ENCODE data around the gene BPIFB2.

The BPIFB2 gene

DNA sequence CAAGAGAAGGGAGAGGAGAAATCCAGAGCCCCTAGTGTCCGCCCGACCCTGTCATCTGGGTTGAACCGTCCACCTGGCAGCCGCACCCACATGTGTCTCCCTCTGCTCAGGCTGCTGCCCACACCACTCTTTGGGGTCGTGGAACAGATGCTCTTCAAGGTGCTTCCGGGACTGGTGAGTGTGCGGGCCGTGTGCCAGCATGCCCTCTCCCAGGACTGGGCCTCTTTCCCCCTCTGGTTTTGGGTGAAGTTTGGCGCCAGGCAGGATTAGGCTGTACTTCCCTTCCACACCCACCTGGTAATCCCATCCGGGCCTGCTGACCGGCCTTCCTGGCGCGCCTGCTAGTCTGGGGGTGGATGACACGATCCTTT is 54.1 kb downstream of the BPIFB2 start:
- H3K9me3 ChIP-seq (ENCODE audit: control insufficient read depth in 1 of 2, low read length in 2 of 2): no peaks in the 10 kb centered on the region
- no peak overlapping the region for H3K27ac ChIP-seq (ENCODE audit: low read length)
- H3K27me3 ChIP-seq (ENCODE audit: low read depth, low read length): no peaks in the 10 kb centered on the region
- no peak overlapping the region for H3K4me3 ChIP-seq (ENCODE audit: low read depth in 1 of 2, low read length in 2 of 2)
- H3K36me3 ChIP-seq (ENCODE audit: control insufficient read depth in 1 of 2, insufficient read depth in 2 of 2, low read length in 2 of 2): no peaks in the 10 kb centered on the region
- H3K4me1 ChIP-seq (ENCODE audit: control insufficient read depth in 1 of 2, insufficient read depth in 2 of 2, low read length in 2 of 2): no peaks in the 10 kb centered on the region

- Histone ChIP-seq H3K4me1 (ENCODE audit: control insufficient read depth in 1 of 2, insufficient read depth in 2 of 2, low read length in 2 of 2) (no peaks in the 10 kb centered on the region), H3K36me3 (ENCODE audit: control insufficient read depth in 1 of 2, insufficient read depth in 2 of 2, low read length in 2 of 2) (no peaks in the 10 kb centered on the region), H3K27me3 (ENCODE audit: low read depth, low read length) (no peaks in the 10 kb centered on the region), H3K4me3 (ENCODE audit: low read depth in 1 of 2, low read length in 2 of 2) (no peak overlapping the region), H3K27ac (ENCODE audit: low read length) (no peak overlapping the region), H3K9me3 (ENCODE audit: control insufficient read depth in 1 of 2, low read length in 2 of 2) (no peaks in the 10 kb centered on the region)
Measured at GRCh38 chr20:33062105-33062824, 54.8 kb downstream of the BPIFB2 start.

- no peaks in the 10 kb centered on the region for H3K9me3 ChIP-seq (ENCODE audit: control insufficient read depth in 1 of 2, low read length in 2 of 2)
- no peaks in the 10 kb centered on the region for H3K27me3 ChIP-seq (ENCODE audit: low read depth, low read length)
- no peak overlapping the region for H3K27ac ChIP-seq (ENCODE audit: low read length)
- H3K4me3 ChIP-seq (ENCODE audit: low read depth in 1 of 2, low read length in 2 of 2): no peak overlapping the region
- no peaks in the 10 kb centered on the region for H3K4me1 ChIP-seq (ENCODE audit: control insufficient read depth in 1 of 2, insufficient read depth in 2 of 2, low read length in 2 of 2)
- no peaks in the 10 kb centered on the region for H3K36me3 ChIP-seq (ENCODE audit: control insufficient read depth in 1 of 2, insufficient read depth in 2 of 2, low read length in 2 of 2)
Measured at GRCh38 chr20:33062825-33063149, 55.3 kb downstream of the BPIFB2 start.

DNA sequence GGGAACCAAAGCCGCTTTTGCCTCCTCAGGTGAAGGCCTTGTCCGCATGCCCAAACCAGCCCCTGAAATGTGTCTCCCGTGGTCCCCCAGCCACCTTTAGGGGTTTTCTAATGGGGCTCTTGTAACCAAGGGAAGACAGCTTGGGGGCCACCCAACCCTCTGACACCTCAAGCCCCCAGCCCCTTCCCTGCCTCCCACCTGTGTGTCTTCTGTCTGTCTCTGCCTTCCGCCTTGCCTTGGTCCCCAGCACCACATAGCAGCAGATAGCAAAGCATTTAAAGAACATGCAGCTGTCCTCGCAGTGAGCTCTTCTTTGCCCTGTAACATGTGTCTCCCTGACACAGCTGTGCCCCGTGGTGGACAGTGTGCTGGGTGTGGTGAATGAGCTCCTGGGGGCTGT is 55.8 kb downstream of the BPIFB2 start:
- H3K4me3 ChIP-seq (ENCODE audit: low read depth in 1 of 2, low read length in 2 of 2): no peak overlapping the region

GRCh38 chr20:33064572-33065287 is 57.2 kb downstream of the BPIFB2 start:
- no peak overlapping the region for H3K4me3 ChIP-seq (ENCODE audit: low read depth in 1 of 2, low read length in 2 of 2)
- H3K4me1 ChIP-seq (ENCODE audit: control insufficient read depth in 1 of 2, insufficient read depth in 2 of 2, low read length in 2 of 2): no peaks in the 10 kb centered on the region
- H3K9me3 ChIP-seq (ENCODE audit: control insufficient read depth in 1 of 2, low read length in 2 of 2): no peaks in the 10 kb centered on the region
- no peak overlapping the region for H3K27ac ChIP-seq (ENCODE audit: low read length)
- no peaks in the 10 kb centered on the region for H3K36me3 ChIP-seq (ENCODE audit: control insufficient read depth in 1 of 2, insufficient read depth in 2 of 2, low read length in 2 of 2)
- no peaks in the 10 kb centered on the region for H3K27me3 ChIP-seq (ENCODE audit: low read depth, low read length)

More for the DNA sequence above, 55.8 kb downstream of the BPIFB2 start:
- no peaks in the 10 kb centered on the region for H3K36me3 ChIP-seq (ENCODE audit: control insufficient read depth in 1 of 2, insufficient read depth in 2 of 2, low read length in 2 of 2)
- H3K4me1 ChIP-seq (ENCODE audit: control insufficient read depth in 1 of 2, insufficient read depth in 2 of 2, low read length in 2 of 2): no peaks in the 10 kb centered on the region
- H3K27me3 ChIP-seq (ENCODE audit: low read depth, low read length): no peaks in the 10 kb centered on the region
- no peak overlapping the region for H3K27ac ChIP-seq (ENCODE audit: low read length)
- H3K9me3 ChIP-seq (ENCODE audit: control insufficient read depth in 1 of 2, low read length in 2 of 2): no peaks in the 10 kb centered on the region

GRCh38 chr20:33065785-33066184 is 58.3 kb downstream of the BPIFB2 start:
- no peaks in the 10 kb centered on the region for H3K27me3 ChIP-seq (ENCODE audit: low read depth, low read length)
- no peak overlapping the region for H3K4me3 ChIP-seq (ENCODE audit: low read depth in 1 of 2, low read length in 2 of 2)
- no peaks in the 10 kb centered on the region for H3K9me3 ChIP-seq (ENCODE audit: control insufficient read depth in 1 of 2, low read length in 2 of 2)
- no peaks in the 10 kb centered on the region for H3K36me3 ChIP-seq (ENCODE audit: control insufficient read depth in 1 of 2, insufficient read depth in 2 of 2, low read length in 2 of 2)
- no peaks in the 10 kb centered on the region for H3K4me1 ChIP-seq (ENCODE audit: control insufficient read depth in 1 of 2, insufficient read depth in 2 of 2, low read length in 2 of 2)
- no peak overlapping the region for H3K27ac ChIP-seq (ENCODE audit: low read length)

- Histone ChIP-seq H3K27ac (ENCODE audit: low read length) (no peak overlapping the region), H3K4me1 (ENCODE audit: control insufficient read depth in 1 of 2, insufficient read depth in 2 of 2, low read length in 2 of 2) (no peaks in the 10 kb centered on the region), H3K36me3 (ENCODE audit: control insufficient read depth in 1 of 2, insufficient read depth in 2 of 2, low read length in 2 of 2) (no peaks in the 10 kb centered on the region), H3K4me3 (ENCODE audit: low read depth in 1 of 2, low read length in 2 of 2) (no peak overlapping the region), H3K27me3 (ENCODE audit: low read depth, low read length) (no peaks in the 10 kb centered on the region), H3K9me3 (ENCODE audit: control insufficient read depth in 1 of 2, low read length in 2 of 2) (no peaks in the 10 kb centered on the region)
Measured at GRCh38 chr20:33067806-33068205, 60.3 kb downstream of the BPIFB2 start.

DNA sequence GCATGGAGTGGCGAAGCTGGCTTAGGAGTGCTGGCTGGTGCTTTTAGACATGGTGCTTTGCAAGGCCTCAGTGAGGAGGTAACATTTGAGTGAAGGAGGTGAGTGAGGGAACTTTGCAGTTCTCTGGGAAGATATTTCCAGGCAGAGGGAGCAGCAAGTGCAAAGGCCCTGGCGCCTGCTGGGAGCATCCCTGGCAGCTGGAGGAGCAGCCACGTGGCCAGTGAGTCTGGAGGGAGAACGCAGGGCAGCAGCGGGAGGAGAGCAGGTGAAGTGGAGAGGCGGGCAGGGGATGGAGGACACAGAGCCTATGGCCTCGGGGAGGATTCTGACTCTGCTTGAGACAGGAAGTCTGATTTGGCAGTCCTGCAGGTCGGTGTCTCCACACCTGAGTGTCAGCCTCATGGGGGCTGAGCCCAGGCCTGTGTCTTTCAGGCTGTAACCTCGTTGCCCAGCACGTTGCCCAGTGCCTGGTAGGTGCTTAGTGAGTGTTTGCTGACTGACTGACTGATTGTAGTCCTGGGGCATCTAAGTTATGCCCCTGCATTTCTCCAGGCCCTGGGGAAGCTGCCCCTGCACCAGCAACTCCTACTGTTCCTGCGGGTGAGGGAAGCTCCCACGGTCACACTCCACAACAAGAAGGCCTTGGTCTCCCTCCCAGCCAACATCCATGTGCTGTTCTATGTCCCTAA is 60.9 kb downstream of the BPIFB2 start:
- H3K4me3 ChIP-seq (ENCODE audit: low read depth in 1 of 2, low read length in 2 of 2): no peak overlapping the region
- H3K36me3 ChIP-seq (ENCODE audit: control insufficient read depth in 1 of 2, insufficient read depth in 2 of 2, low read length in 2 of 2): no peaks in the 10 kb centered on the region
- H3K27ac ChIP-seq (ENCODE audit: low read length): no peak overlapping the region
- H3K4me1 ChIP-seq (ENCODE audit: control insufficient read depth in 1 of 2, insufficient read depth in 2 of 2, low read length in 2 of 2): no peaks in the 10 kb centered on the region
- no peaks in the 10 kb centered on the region for H3K27me3 ChIP-seq (ENCODE audit: low read depth, low read length)
- H3K9me3 ChIP-seq (ENCODE audit: control insufficient read depth in 1 of 2, low read length in 2 of 2): no peaks in the 10 kb centered on the region

- H3K36me3 ChIP-seq (ENCODE audit: control insufficient read depth in 1 of 2, insufficient read depth in 2 of 2, low read length in 2 of 2): no peaks in the 10 kb centered on the region
- H3K4me1 ChIP-seq (ENCODE audit: control insufficient read depth in 1 of 2, insufficient read depth in 2 of 2, low read length in 2 of 2): no peaks in the 10 kb centered on the region
- H3K9me3 ChIP-seq (ENCODE audit: control insufficient read depth in 1 of 2, low read length in 2 of 2): no peaks in the 10 kb centered on the region
- no peaks in the 10 kb centered on the region for H3K27me3 ChIP-seq (ENCODE audit: low read depth, low read length)
- no peak overlapping the region for H3K4me3 ChIP-seq (ENCODE audit: low read depth in 1 of 2, low read length in 2 of 2)
- no peak overlapping the region for H3K27ac ChIP-seq (ENCODE audit: low read length)
Measured at GRCh38 chr20:33069673-33070072, 62.2 kb downstream of the BPIFB2 start.

GRCh38 chr20:33070111-33071053 is 62.9 kb downstream of the BPIFB2 start:
- H3K4me1 ChIP-seq (ENCODE audit: control insufficient read depth in 1 of 2, insufficient read depth in 2 of 2, low read length in 2 of 2): no peaks in the 10 kb centered on the region
- no peaks in the 10 kb centered on the region for H3K9me3 ChIP-seq (ENCODE audit: control insufficient read depth in 1 of 2, low read length in 2 of 2)
- H3K4me3 ChIP-seq (ENCODE audit: low read depth in 1 of 2, low read length in 2 of 2): no peak overlapping the region
- no peaks in the 10 kb centered on the region for H3K27me3 ChIP-seq (ENCODE audit: low read depth, low read length)
- H3K36me3 ChIP-seq (ENCODE audit: control insufficient read depth in 1 of 2, insufficient read depth in 2 of 2, low read length in 2 of 2): no peaks in the 10 kb centered on the region
- H3K27ac ChIP-seq (ENCODE audit: low read length): no peak overlapping the region

GRCh38 chr20:33071198-33071597 is 63.7 kb downstream of the BPIFB2 start:
- no peaks in the 10 kb centered on the region for H3K9me3 ChIP-seq (ENCODE audit: control insufficient read depth in 1 of 2, low read length in 2 of 2)

More at GRCh38 chr20:33071198-33071597, 63.7 kb downstream of the BPIFB2 start:
- Histone ChIP-seq H3K36me3 (ENCODE audit: control insufficient read depth in 1 of 2, insufficient read depth in 2 of 2, low read length in 2 of 2) (no peaks in the 10 kb centered on the region), H3K27me3 (ENCODE audit: low read depth, low read length) (no peaks in the 10 kb centered on the region), H3K4me3 (ENCODE audit: low read depth in 1 of 2, low read length in 2 of 2) (no peak overlapping the region), H3K4me1 (ENCODE audit: control insufficient read depth in 1 of 2, insufficient read depth in 2 of 2, low read length in 2 of 2) (no peaks in the 10 kb centered on the region), H3K27ac (ENCODE audit: low read length) (no peak overlapping the region)

Measured in muscle layer of duodenum (tissue), 2 donors.